SK-N-MC (cell line): ENCODE results near the gene CSMD2.

Source experiments
- DNase-seq: peaks from one replicate; pipeline ENCODE4 v3.0.0-alpha.2; 2011; ENCODE audit warnings: low read depth, low spot score
- H3K27ac ChIP-seq: fragments of 200-600 bp; sonication (generic); 2 replicates; pipeline ENCODE4 v1.5.1; 2016; ENCODE audit warnings: mixed run types
- H3K36me3 ChIP-seq: fragments of 200-600 bp; sonication (generic); 2 replicates; pipeline ENCODE4 v1.6.1; 2017; ENCODE audit warnings: antibody characterized with exemption, low read length, mixed read lengths; ENCODE audit not compliant: insufficient read depth
- H3K4me3 ChIP-seq: fragments of 200-600 bp; sonication (generic); 2 replicates; pipeline ENCODE4 v1.5.1; 2016
- H3K9ac ChIP-seq: fragments of 200-600 bp; sonication (generic); 2 replicates; pipeline ENCODE4 v1.8.0; 2017; ENCODE audit warnings: mixed run types, mixed read lengths; ENCODE audit not compliant: insufficient read length
- H3K9me3 ChIP-seq: fragments of 200-600 bp; sonication (generic); 2 replicates; pipeline ENCODE4 v1.6.1; 2017; ENCODE audit warnings: low read depth, mild to moderate bottlenecking, antibody characterized with exemption, low read length, moderate library complexity, mixed read lengths
- EZH2 ChIP-seq: fragments of 200-600 bp; sonication (generic); IDR thresholded peaks from one replicate; pipeline ENCODE4 v1.6.1; 2017; ENCODE audit warnings: antibody characterized with exemption
- FOXP2 ChIP-seq: optimal IDR thresholded peaks from 2 replicates; pipeline ENCODE3; 2011; ENCODE audit warnings: mild to moderate bottlenecking, moderate library complexity; ENCODE audit not compliant: insufficient read depth; ENCODE audit errors: extremely low read length, control extremely low read depth
- POLR2AphosphoS5 ChIP-seq: IDR thresholded peaks from 2 replicates; pipeline ENCODE4 v1.6.1; 2012; ENCODE audit warnings: mild to moderate bottlenecking, low read depth, low read length, borderline replicate concordance

CSMD2 gene

GRCh38 chr1:34137411-34137810 is 27.6 kb downstream of the CSMD2 start:
- no peak for DNase-seq
- no peak overlapping the region for H3K4me3 ChIP-seq
- no peak for TF ChIP-seq POLR2AphosphoS5
- no peak for TF ChIP-seq EZH2
- TF ChIP-seq FOXP2, result no peak
- no peak overlapping the region for H3K27ac ChIP-seq
- no peaks in the 10 kb centered on the region for H3K36me3 ChIP-seq
- H3K9ac ChIP-seq, result no peak overlapping the region
- no peaks in the 10 kb centered on the region for H3K9me3 ChIP-seq

GRCh38 chr1:34132161-34132420 is 32.9 kb downstream of the CSMD2 start:
- H3K27ac ChIP-seq, result no peak overlapping the region
- no peak for TF ChIP-seq POLR2AphosphoS5
- no peak for TF ChIP-seq EZH2
- TF ChIP-seq FOXP2, result no peak
- no peak for DNase-seq
- H3K9ac ChIP-seq, result no peak overlapping the region
- no peak overlapping the region for H3K4me3 ChIP-seq
- no peaks in the 10 kb centered on the region for H3K36me3 ChIP-seq
- H3K9me3 ChIP-seq, result no peaks in the 10 kb centered on the region

GRCh38 chr1:34131396-34132160 is 33.5 kb downstream of the CSMD2 start:
- no peaks in the 10 kb centered on the region for H3K9me3 ChIP-seq
- H3K4me3 ChIP-seq, result no peak overlapping the region
- no peak overlapping the region for H3K27ac ChIP-seq
- no peak for TF ChIP-seq EZH2
- TF ChIP-seq FOXP2, result no peak
- TF ChIP-seq POLR2AphosphoS5, result no peak
- no peak for DNase-seq
- H3K36me3 ChIP-seq, result no peaks in the 10 kb centered on the region
- H3K9ac ChIP-seq, result no peak overlapping the region

GRCh38 chr1:34130306-34130705 is 34.7 kb downstream of the CSMD2 start:
- no peak for DNase-seq
- no peak for TF ChIP-seq FOXP2
- TF ChIP-seq EZH2, result no peak
- no peak for TF ChIP-seq POLR2AphosphoS5
- Histone ChIP-seq H3K36me3 (no peaks in the 10 kb centered on the region), H3K27ac (no peak overlapping the region), H3K4me3 (no peak overlapping the region), H3K9ac (no peak overlapping the region), H3K9me3 (no peaks in the 10 kb centered on the region)

- TF ChIP-seq POLR2AphosphoS5, result no peak
- TF ChIP-seq FOXP2, result no peak
- TF ChIP-seq EZH2, result no peak
- Histone ChIP-seq H3K9ac (no peak overlapping the region), H3K27ac (no peak overlapping the region), H3K36me3 (no peaks in the 10 kb centered on the region), H3K4me3 (no peak overlapping the region), H3K9me3 (no peaks in the 10 kb centered on the region)
- DNase-seq, result no peak
Observed at GRCh38 chr1:34129630-34130029, 35.4 kb downstream of the CSMD2 start.

GRCh38 chr1:34128186-34128889 is 36.7 kb downstream of the CSMD2 start:
- Histone ChIP-seq H3K27ac (no peak overlapping the region), H3K9me3 (no peaks in the 10 kb centered on the region), H3K4me3 (no peak overlapping the region), H3K9ac (no peak overlapping the region), H3K36me3 (no peaks in the 10 kb centered on the region)
- TF ChIP-seq FOXP2 (no peak), POLR2AphosphoS5 (no peak), EZH2 (no peak)
- DNase-seq, result no peak

- H3K27ac ChIP-seq, result no peak overlapping the region
- TF ChIP-seq FOXP2 (no peak), EZH2 (no peak), POLR2AphosphoS5 (no peak)
- no peak for DNase-seq
- H3K36me3 ChIP-seq, result no peaks in the 10 kb centered on the region
- H3K9me3 ChIP-seq, result no peaks in the 10 kb centered on the region
- no peak overlapping the region for H3K9ac ChIP-seq
- no peak overlapping the region for H3K4me3 ChIP-seq
Observed at GRCh38 chr1:34127006-34128000, 37.7 kb downstream of the CSMD2 start.

GRCh38 chr1:34126486-34126885 is 38.5 kb downstream of the CSMD2 start:
- no peaks in the 10 kb centered on the region for H3K36me3 ChIP-seq
- TF ChIP-seq POLR2AphosphoS5, result no peak
- TF ChIP-seq FOXP2, result no peak
- no peak for TF ChIP-seq EZH2
- no peak overlapping the region for H3K27ac ChIP-seq
- DNase-seq, result no peak
- no peaks in the 10 kb centered on the region for H3K9me3 ChIP-seq
- H3K4me3 ChIP-seq, result no peak overlapping the region
- no peak overlapping the region for H3K9ac ChIP-seq
